Measurements from ENCODE around the gene DENND1A. TPM values are rescaled to one million over a fixed set of nuclear protein-coding genes. Genes with fewer than 3 reads are reported as not detected.
"Not testable (repeated sequence)": the region's sequence is repeated elsewhere in the genome, so short reads cannot be mapped to it uniquely, and the experiment has no call there.

The DENND1A gene
- total RNA-seq, 1 donor from 2014 or later, result 23.0 TPM

DNA sequence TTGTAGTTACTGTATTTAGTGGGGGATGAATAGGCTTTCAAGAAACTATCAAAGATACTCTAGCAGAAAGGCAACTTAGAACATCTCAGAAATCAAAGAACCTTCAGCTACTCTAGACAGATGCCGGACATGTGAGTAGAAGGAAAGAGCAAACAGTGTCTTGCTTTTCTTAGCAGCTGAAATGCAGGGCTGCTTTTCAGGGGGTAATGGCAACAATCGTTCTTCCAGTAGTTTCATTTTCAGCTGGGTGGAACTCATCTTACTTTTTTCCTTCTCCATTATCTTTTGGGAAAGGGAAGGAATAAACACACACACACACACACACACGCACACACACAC is 292.4 kb downstream of the DENND1A start:
- no peak overlapping the region for H3K4me3 ChIP-seq
- H3K27ac ChIP-seq, result no peak overlapping the region

DNA sequence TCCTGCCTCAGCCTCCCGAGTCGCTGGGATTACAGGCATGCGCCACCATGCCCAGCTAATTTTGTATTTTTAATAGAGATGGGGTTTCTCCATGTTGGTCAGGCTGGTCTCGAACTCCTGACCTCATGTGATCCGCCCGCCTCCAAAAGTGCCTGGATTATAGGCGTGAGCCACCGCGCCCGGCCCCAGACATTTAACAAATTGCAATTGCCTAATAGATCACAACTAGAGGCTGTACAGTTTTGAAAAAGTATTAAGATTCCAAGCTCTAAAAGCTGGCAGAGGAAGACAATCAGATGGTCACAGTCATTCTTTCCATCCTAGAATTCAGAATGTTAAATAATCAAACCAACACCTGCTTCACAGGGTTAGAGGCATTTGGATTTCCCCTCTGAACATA is 293.1 kb downstream of the DENND1A start:
- H3K9me3 ChIP-seq; DNase-seq; intact Hi-C loops (cut with DNase I); H3K27me3 ChIP-seq (ENCODE audit: low read depth); H3K27ac ChIP-seq; ATAC-seq; H3K36me3 ChIP-seq; H3K4me3 ChIP-seq: not testable (repeated sequence)
- H3K4me1 ChIP-seq, result peaks cover 11% of the 10 kb centered on the region

More for the DNA sequence above, 292.4 kb downstream of the DENND1A start:
- TF ChIP-seq, protein P1, sequence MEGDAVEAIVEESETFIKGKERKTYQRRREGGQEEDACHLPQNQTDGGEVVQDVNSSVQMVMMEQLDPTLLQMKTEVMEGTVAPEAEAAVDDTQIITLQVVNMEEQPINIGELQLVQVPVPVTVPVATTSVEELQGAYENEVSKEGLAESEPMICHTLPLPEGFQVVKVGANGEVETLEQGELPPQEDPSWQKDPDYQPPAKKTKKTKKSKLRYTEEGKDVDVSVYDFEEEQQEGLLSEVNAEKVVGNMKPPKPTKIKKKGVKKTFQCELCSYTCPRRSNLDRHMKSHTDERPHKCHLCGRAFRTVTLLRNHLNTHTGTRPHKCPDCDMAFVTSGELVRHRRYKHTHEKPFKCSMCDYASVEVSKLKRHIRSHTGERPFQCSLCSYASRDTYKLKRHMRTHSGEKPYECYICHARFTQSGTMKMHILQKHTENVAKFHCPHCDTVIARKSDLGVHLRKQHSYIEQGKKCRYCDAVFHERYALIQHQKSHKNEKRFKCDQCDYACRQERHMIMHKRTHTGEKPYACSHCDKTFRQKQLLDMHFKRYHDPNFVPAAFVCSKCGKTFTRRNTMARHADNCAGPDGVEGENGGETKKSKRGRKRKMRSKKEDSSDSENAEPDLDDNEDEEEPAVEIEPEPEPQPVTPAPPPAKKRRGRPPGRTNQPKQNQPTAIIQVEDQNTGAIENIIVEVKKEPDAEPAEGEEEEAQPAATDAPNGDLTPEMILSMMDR (IDR thresholded peaks at IDR 0.05), result no peak
- Histone ChIP-seq H3K4me1 (peaks cover 18% of the 10 kb centered on the region), H3K9me3 (no peaks in the 10 kb centered on the region), H3K27me3 (ENCODE audit: low read depth) (no peaks in the 10 kb centered on the region), H3K36me3 (no peaks in the 10 kb centered on the region)
- peak in 1 of 2 donors; percentile 28 for ATAC-seq
- no peak for DNase-seq
- intact Hi-C loops (cut with DNase I), result no loop called here

DNA sequence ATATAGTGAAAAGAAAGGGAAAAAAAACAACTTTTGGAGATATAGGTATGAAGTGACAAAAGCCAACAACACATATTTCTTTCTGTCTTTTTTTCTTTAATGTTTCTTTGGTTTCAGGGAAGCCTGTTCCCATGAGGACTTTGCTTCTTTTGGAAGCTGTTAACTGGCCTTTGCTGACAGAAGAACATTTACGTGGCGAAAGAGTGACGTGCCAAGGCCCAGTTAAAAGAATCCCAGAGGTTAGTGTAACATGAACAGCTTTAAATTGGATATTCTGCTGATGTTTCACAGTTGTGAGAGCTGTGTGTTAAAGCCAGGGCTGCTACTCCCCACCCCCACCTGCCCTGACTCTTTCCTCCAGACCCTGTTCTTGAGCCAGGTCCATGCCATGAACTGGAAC is 298.1 kb downstream of the DENND1A start:
- Histone ChIP-seq H3K27ac (no peak overlapping the region), H3K36me3 (peaks cover 6% of the 10 kb centered on the region), H3K9me3 (no peaks in the 10 kb centered on the region), H3K27me3 (ENCODE audit: low read depth) (no peaks in the 10 kb centered on the region), H3K4me3 (no peak overlapping the region), H3K4me1 (peaks cover 2% of the 10 kb centered on the region)
- TF ChIP-seq, protein P1 (IDR thresholded peaks at IDR 0.05), result no peak
- intact Hi-C loops (cut with DNase I), result no loop called here
- no peak for DNase-seq
- ATAC-seq, result no peak

DNA sequence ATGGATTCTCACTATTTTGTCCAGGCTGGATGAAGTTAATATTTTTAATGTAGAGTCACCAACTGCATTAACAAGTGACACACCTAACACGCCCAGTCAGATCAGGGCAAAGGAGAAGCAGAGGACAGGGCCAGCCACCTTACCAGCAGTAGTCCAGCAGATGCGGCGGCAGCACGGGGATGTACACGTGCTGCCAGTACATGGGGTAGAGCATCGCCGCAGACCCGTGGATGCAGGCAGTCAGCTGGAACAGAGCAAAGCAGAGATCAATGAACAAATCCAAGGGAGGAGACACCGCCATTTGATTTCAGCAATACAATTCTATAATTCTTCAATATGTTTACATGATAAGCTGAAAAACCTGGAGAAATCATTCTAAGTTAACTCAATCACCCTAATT is 299.7 kb downstream of the DENND1A start:
- ATAC-seq (no peak), DNase-seq (no peak)
- no peak overlapping the region for H3K27ac ChIP-seq
- no peaks in the 10 kb centered on the region for H3K27me3 ChIP-seq (ENCODE audit: low read depth)
- no peak overlapping the region for H3K4me3 ChIP-seq
- no peaks in the 10 kb centered on the region for H3K4me1 ChIP-seq
- TF ChIP-seq, protein P1 (IDR thresholded peaks at IDR 0.05), result no peak
- no peaks in the 10 kb centered on the region for H3K9me3 ChIP-seq
- peaks cover 6% of the 10 kb centered on the region for H3K36me3 ChIP-seq
- intact Hi-C loops (cut with DNase I), result no loop called here

DNA sequence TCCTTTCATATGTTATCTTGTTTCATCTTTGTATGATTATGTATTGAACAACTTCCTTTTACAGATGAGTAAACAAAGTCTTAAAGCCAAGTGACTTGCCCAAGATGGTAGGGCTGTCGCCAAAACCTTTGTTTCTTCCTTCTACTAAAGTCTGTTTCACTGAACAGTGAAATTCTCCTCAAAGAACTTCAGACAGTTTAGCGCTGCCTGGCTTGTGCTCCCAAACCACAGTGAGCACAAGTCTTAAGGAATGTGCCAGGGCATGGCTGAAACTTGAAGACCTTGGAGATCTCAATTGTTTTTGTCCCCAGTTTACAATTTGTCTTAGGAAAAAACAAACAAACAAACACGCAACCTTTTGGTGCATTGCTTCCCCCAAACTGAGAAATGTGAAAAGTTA is 300.4 kb downstream of the DENND1A start:
- DNase-seq, result no peak
- H3K27me3 ChIP-seq (ENCODE audit: low read depth), result no peaks in the 10 kb centered on the region

DNA sequence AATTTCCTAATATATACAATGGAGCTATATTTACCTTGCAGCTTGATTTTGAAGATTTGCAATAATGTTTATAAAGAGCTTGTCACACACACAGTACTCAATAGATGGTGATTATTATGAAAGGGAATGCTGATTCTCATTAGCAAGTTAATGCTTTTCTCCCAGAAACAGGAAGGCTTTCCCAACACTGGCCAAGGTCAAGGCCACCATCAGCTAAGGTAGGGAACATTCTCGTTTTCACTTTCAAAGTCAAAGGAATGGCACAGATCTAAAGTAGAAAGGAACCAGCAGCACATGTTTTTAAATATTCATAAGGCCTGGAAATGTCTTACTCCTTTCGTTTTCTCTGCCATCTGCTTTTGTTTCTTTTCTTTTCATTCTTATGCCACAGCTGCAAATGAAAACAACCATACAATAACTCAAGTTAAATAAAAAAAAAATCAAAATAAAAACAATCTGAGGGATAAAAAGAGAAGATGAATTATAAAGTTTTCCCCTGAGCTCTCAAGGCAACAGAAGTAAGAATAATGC is 307.1 kb downstream of the DENND1A start:
- H3K9me3 ChIP-seq, result no peaks in the 10 kb centered on the region
- TF ChIP-seq, protein P1 (IDR thresholded peaks at IDR 0.05), result no peak
- intact Hi-C loops (cut with DNase I), result no loop called here
- ATAC-seq (no peak), DNase-seq (no peak)
- H3K27me3 ChIP-seq (ENCODE audit: low read depth), result no peaks in the 10 kb centered on the region
- no peak overlapping the region for H3K27ac ChIP-seq
- H3K36me3 ChIP-seq, result peaks cover 6% of the 10 kb centered on the region
- H3K4me1 ChIP-seq, result no peaks in the 10 kb centered on the region
- no peak overlapping the region for H3K4me3 ChIP-seq

More for the DNA sequence above, 300.4 kb downstream of the DENND1A start:
- no peak overlapping the region for H3K4me3 ChIP-seq
- no peak for ATAC-seq
- intact Hi-C loops (cut with DNase I), result no loop called here
- H3K27ac ChIP-seq, result no peak overlapping the region
- H3K4me1 ChIP-seq, result no peaks in the 10 kb centered on the region
- peaks cover 6% of the 10 kb centered on the region for H3K36me3 ChIP-seq
- H3K9me3 ChIP-seq, result no peaks in the 10 kb centered on the region
- TF ChIP-seq, protein P1 (IDR thresholded peaks at IDR 0.05), result no peak

Data from lower lobe of right lung (tissue), 2 donors.